Keratinocyte (primary cell): Measurements from ENCODE around the gene BMPR1B. TPM values are rescaled to one million over a fixed set of nuclear protein-coding genes. Genes with fewer than 3 reads are reported as not detected.

Experiments
- DNase-seq: peaks from one replicate; pipeline ENCODE4 v3.0.0-alpha.2; 2011; ENCODE audit warnings: low read depth, missing footprints, low spot score
- FAIRE-seq: peaks from 2 replicates; lab custom pipeline; 2011; peaks lifted over from hg19 to GRCh38; lab: Jason Lieb, UNC
- H2AFZ ChIP-seq: 2 replicates; pipeline ENCODE4 v1.6.0; 2012; ENCODE audit warnings: low read length, control low read depth, inconsistent platforms; ENCODE audit not compliant: control insufficient read depth
- H3K27ac ChIP-seq: 2 replicates; pipeline ENCODE4 v1.5.1; 2011; ENCODE audit warnings: low read length; ENCODE audit not compliant: control insufficient read depth, insufficient read depth
- H3K27me3 ChIP-seq: 3 replicates; pipeline ENCODE4 v1.6.0; 2011; ENCODE audit warnings: low read length; ENCODE audit not compliant: control insufficient read depth, insufficient read depth; ENCODE audit errors: extremely low read depth
- H3K36me3 ChIP-seq, 2 experiments: 2 replicates in 1 of 2; 3 replicates in 1 of 2; pipeline ENCODE4 v1.5.1; 2011; ENCODE audit warnings: low read length in 2 of 2, mild to moderate bottlenecking in 1 of 2; ENCODE audit not compliant: control insufficient read depth in 2 of 2, insufficient read depth in 2 of 2; ENCODE audit errors: extremely low read depth in 1 of 2
- H3K4me1 ChIP-seq: 3 replicates; pipeline ENCODE4 v1.5.1; 2011; ENCODE audit warnings: low read length; ENCODE audit not compliant: control insufficient read depth, insufficient read depth; ENCODE audit errors: extremely low read depth
- H3K4me2 ChIP-seq: 3 replicates; pipeline ENCODE4 v1.6.0; 2011; ENCODE audit warnings: low read depth, low read length; ENCODE audit not compliant: control insufficient read depth, insufficient read depth; ENCODE audit errors: extremely low read depth
- H3K4me3 ChIP-seq, 3 experiments: fragments of 200-600 bp in 1 of 3; sonication (generic) in 1 of 3; 2 replicates in 2 of 3; 3 replicates in 1 of 3; pipeline ENCODE4 v1.5.1; 2011 to 2016; ENCODE audit warnings: low read length in 3 of 3, mild to moderate bottlenecking in 3 of 3, control low read depth in 2 of 3, inconsistent platforms in 1 of 3, low read depth in 1 of 3, mixed read lengths in 1 of 3, mixed run types in 1 of 3, moderate library complexity in 1 of 3; ENCODE audit not compliant: control insufficient read depth in 2 of 3, insufficient read depth in 2 of 3; ENCODE audit errors: extremely low read depth in 1 of 3
- H3K79me2 ChIP-seq: 2 replicates; pipeline ENCODE4 v1.6.0; 2012; ENCODE audit warnings: low read length; ENCODE audit not compliant: control insufficient read depth, insufficient read depth
- H3K9ac ChIP-seq: 3 replicates; pipeline ENCODE4 v1.6.0; 2011; ENCODE audit warnings: low read length; ENCODE audit not compliant: control insufficient read depth, insufficient read depth; ENCODE audit errors: extremely low read depth
- H3K9me1 ChIP-seq: 3 replicates; pipeline ENCODE4 v1.6.0; 2011; ENCODE audit warnings: low read length; ENCODE audit not compliant: control insufficient read depth, insufficient read depth; ENCODE audit errors: extremely low read depth
- H3K9me3 ChIP-seq: 2 replicates; pipeline ENCODE4 v1.5.1; 2012; ENCODE audit warnings: low read depth, low read length; ENCODE audit not compliant: control insufficient read depth
- H4K20me1 ChIP-seq: 3 replicates; pipeline ENCODE4 v1.6.0; 2011; ENCODE audit warnings: low read length; ENCODE audit not compliant: control insufficient read depth, insufficient read depth; ENCODE audit errors: extremely low read depth
- EZH2 ChIP-seq: IDR thresholded peaks from one replicate; pipeline ENCODE4 v1.6.1; 2012; ENCODE audit warnings: inconsistent platforms, mild to moderate bottlenecking, low read length, moderate library complexity
- dilution Hi-C: fragments of 300-500 bp; cut with MboI; formaldehyde crosslinking; loops from one replicate; pipeline ENCODE4 v1.7.0; 2020; ENCODE audit warnings: low sequenced_read_pairs; ENCODE audit not compliant: extremely low pct_ligation_motif_present
- polyA plus RNA-seq, 5 experiments: library from polyadenylated mRNA; depleted of rRNA in 3 of 5; stranded (reverse) in 3 of 5; stranded (forward) in 1 of 5; unstranded in 1 of 5; fragments of >200 nt; gene quantifications; 1 replicate in 1 of 5; 2 replicates in 3 of 5; 3 replicates in 1 of 5; pipeline versions ENCODE4 v1.2.1 to v1.2.3, GENCODE V29; 2011 to 2012; ENCODE audit warnings: missing spikeins in 2 of 5, low read depth in 1 of 5, low replicate concordance in 1 of 5
- TF ChIP-seq, protein P1 (sequence below), 3 experiments: IDR thresholded peaks in 1 of 3; conservative IDR thresholded peaks in 1 of 3; optimal IDR thresholded peaks in 1 of 3; 2 replicates in 2 of 3; 3 replicates in 1 of 3; pipeline versions ENCODE3 to v1.5.1; 2011; ENCODE audit warnings: low read length in 3 of 3, mild to moderate bottlenecking in 3 of 3, moderate library complexity in 2 of 3, control low read depth in 1 of 3, inconsistent platforms in 1 of 3; ENCODE audit not compliant: insufficient read depth in 2 of 3; ENCODE audit errors: extremely low read depth in 1 of 3

BMPR1B gene
- polyA plus RNA-seq, 1 donor (not counting 4 experiments of a cell fraction or from before 2014, with no cell fraction given) = 0.89 TPM

DNA sequence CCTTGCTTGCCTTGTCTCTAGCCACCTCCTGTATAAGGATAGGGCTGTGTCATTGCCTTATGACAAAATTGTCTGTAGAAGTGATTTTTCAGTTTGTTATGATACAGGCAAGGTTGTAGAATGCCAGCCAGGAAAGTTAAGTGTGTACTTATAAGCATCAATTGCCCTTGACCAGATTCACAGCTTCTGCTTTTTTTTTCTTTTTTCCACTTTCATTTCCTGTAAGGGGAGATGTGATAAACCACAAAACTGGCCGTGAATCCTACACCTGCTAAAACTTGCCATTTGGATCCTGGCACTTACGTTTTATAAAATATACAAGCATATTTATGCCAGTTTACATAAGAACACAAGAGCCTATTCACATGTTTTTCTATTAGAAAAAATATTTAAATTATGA lies 35.0 kb upstream of the BMPR1B start:
- Histone ChIP-seq H3K27ac (no peak overlapping the region), H3K9ac (no peak overlapping the region), H3K9me1 (no peaks in the 10 kb centered on the region), H3K27me3 (no peaks in the 10 kb centered on the region), H3K79me2 (no peaks in the 10 kb centered on the region), H3K4me1 (no peaks in the 10 kb centered on the region), H2AFZ (no peak overlapping the region), H3K9me3 (no peaks in the 10 kb centered on the region), H4K20me1 (no peaks in the 10 kb centered on the region), H3K4me2 (no peak overlapping the region), H3K4me3 (no peak overlapping the region), H3K36me3 (no peaks in the 10 kb centered on the region)
- dilution Hi-C loops = no loop called here
- DNase-seq (no peak), FAIRE-seq (no peak)
- TF ChIP-seq EZH2 = no peak
- TF ChIP-seq, protein P1, sequence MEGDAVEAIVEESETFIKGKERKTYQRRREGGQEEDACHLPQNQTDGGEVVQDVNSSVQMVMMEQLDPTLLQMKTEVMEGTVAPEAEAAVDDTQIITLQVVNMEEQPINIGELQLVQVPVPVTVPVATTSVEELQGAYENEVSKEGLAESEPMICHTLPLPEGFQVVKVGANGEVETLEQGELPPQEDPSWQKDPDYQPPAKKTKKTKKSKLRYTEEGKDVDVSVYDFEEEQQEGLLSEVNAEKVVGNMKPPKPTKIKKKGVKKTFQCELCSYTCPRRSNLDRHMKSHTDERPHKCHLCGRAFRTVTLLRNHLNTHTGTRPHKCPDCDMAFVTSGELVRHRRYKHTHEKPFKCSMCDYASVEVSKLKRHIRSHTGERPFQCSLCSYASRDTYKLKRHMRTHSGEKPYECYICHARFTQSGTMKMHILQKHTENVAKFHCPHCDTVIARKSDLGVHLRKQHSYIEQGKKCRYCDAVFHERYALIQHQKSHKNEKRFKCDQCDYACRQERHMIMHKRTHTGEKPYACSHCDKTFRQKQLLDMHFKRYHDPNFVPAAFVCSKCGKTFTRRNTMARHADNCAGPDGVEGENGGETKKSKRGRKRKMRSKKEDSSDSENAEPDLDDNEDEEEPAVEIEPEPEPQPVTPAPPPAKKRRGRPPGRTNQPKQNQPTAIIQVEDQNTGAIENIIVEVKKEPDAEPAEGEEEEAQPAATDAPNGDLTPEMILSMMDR (optimal IDR thresholded peaks at IDR 0.05 in 1 of 3, IDR thresholded peaks at IDR 0.05 in 1 of 3, conservative IDR thresholded peaks at IDR 0.05 in 1 of 3; ENCODE audit: extremely low read depth in 1 of 3, insufficient read depth in 2 of 3, low read length in 3 of 3) = no peak

DNA sequence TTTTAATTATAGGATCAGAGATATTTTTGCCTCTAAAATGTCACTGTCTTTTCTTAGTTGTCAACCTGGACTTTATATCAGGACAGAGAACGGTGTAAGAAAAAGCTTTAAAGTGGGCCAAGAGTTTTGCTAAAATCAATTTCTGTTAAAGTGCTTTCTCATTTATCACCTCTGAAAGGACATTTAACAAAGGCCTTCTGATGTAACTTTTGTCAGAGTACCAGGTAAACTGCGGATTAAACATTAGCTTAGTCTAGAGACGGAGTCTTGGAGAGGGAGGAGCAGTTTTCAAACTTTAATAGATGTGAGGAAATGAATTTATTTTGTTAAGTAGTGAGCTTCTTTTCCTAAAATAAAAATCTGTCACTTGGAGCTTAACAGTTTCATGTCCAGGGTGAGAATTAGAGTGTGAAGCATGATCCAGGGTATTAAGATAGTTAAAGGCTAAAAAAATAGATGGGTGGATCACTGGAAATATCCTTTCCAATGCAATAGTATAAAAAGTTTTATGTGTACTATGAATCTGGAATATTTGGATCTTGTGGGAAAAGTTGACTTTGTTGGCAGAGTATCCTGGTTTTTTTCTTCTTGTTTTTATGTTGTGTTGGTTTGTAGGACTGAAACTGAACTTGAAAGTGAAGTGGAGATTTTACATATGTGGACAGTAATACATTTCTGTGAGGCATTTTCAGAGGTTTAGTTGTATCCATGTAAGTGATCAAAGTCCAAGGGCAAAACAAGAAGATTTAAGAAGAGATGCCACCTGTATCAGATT lies 33.6 kb upstream of the BMPR1B start:
- no peak overlapping the region for H3K4me2 ChIP-seq
- no peaks in the 10 kb centered on the region for H3K79me2 ChIP-seq
- dilution Hi-C loops = no loop called here
- H3K9ac ChIP-seq = no peak overlapping the region
- no peak overlapping the region for H3K4me3 ChIP-seq
- H3K9me3 ChIP-seq = no peaks in the 10 kb centered on the region
- H3K27me3 ChIP-seq = peaks cover 2% of the 10 kb centered on the region
- no peak for FAIRE-seq
- no peak overlapping the region for H3K27ac ChIP-seq
- H3K4me1 ChIP-seq = no peaks in the 10 kb centered on the region
- TF ChIP-seq, protein P1 (optimal IDR thresholded peaks at IDR 0.05 in 1 of 3, IDR thresholded peaks at IDR 0.05 in 1 of 3, conservative IDR thresholded peaks at IDR 0.05 in 1 of 3; ENCODE audit: extremely low read depth in 1 of 3, insufficient read depth in 2 of 3, low read length in 3 of 3) = no peak
- H3K36me3 ChIP-seq = no peaks in the 10 kb centered on the region
- no peaks in the 10 kb centered on the region for H3K9me1 ChIP-seq
- DNase-seq = no peak
- H4K20me1 ChIP-seq = no peaks in the 10 kb centered on the region
- no peak overlapping the region for H2AFZ ChIP-seq
